H9 (cell line): ENCODE measurements around the gene HYDIN. TPM values are rescaled to one million over a fixed set of nuclear protein-coding genes. Genes with fewer than 3 reads are reported as not detected.
"Not testable (repeated sequence)": the region's sequence is repeated elsewhere in the genome, so short reads cannot be mapped to it uniquely, and the experiment has no call there.

Experiments
- DNase-seq: peaks from one replicate; pipeline ENCODE4 v3.0.0-alpha.2; 2017
- H2AFZ ChIP-seq: one replicate; pipeline ENCODE4 v1.6.1; 2013; ENCODE audit warnings: mild to moderate bottlenecking, low read length, control low read depth, moderate library complexity
- H2AK5ac ChIP-seq: 2 replicates; pipeline ENCODE4 v1.6.1; 2013; ENCODE audit warnings: low read length, control low read depth, mixed read lengths; ENCODE audit not compliant: insufficient read length
- H2BK120ac ChIP-seq: one replicate; pipeline ENCODE4 v1.6.1; 2013; ENCODE audit warnings: low read depth, mild to moderate bottlenecking, low read length, control low read depth, inconsistent platforms; ENCODE audit not compliant: poor library complexity, severe bottlenecking
- H2BK12ac ChIP-seq: 2 replicates; pipeline ENCODE4 v1.6.1; 2013; ENCODE audit warnings: low read length, control low read depth, mixed read lengths, low read depth; ENCODE audit not compliant: insufficient read length
- H2BK15ac ChIP-seq: 2 replicates; pipeline ENCODE4 v1.6.1; 2013; ENCODE audit warnings: low read depth, low read length, control low read depth
- H2BK20ac ChIP-seq: one replicate; pipeline ENCODE4 v1.6.1; 2013; ENCODE audit warnings: low read depth, mild to moderate bottlenecking, low read length, control low read depth, inconsistent platforms; ENCODE audit not compliant: poor library complexity, severe bottlenecking
- H2BK5ac ChIP-seq: 2 replicates; pipeline ENCODE4 v1.6.1; 2013; ENCODE audit warnings: low read length, control low read depth, mixed read lengths; ENCODE audit not compliant: insufficient read length
- H3K14ac ChIP-seq: 2 replicates; pipeline ENCODE4 v1.6.1; 2013; ENCODE audit warnings: low read length, control low read depth; ENCODE audit not compliant: insufficient read depth
- H3K18ac ChIP-seq: 2 replicates; pipeline ENCODE4 v1.6.1; 2013; ENCODE audit warnings: low read depth, mild to moderate bottlenecking, mixed read lengths, low read length, control low read depth; ENCODE audit not compliant: insufficient read length
- H3K23ac ChIP-seq: 2 replicates; pipeline ENCODE4 v1.6.1; 2013; ENCODE audit warnings: low read length, control low read depth, mixed read lengths, low read depth; ENCODE audit not compliant: insufficient read length
- H3K23me2 ChIP-seq: 2 replicates; pipeline ENCODE4 v1.6.1; 2013; ENCODE audit warnings: low read depth, mild to moderate bottlenecking, mixed read lengths, low read length, control low read depth; ENCODE audit not compliant: insufficient read length, poor library complexity, severe bottlenecking
- H3K27ac ChIP-seq: 2 replicates; pipeline ENCODE4 v1.5.1; 2013; ENCODE audit warnings: low read length, control low read depth, mixed read lengths, low read depth; ENCODE audit not compliant: insufficient read length
- H3K27me3 ChIP-seq: 2 replicates; pipeline ENCODE4 v1.6.1; 2013; ENCODE audit warnings: low read length, control low read depth, inconsistent platforms; ENCODE audit not compliant: insufficient read depth
- H3K4ac ChIP-seq: 2 replicates; pipeline ENCODE4 v1.6.1; 2013; ENCODE audit warnings: low read depth, mild to moderate bottlenecking, control low read depth, inconsistent platforms, low read length, moderate library complexity
- H3K4me1 ChIP-seq: 2 replicates; pipeline ENCODE4 v1.6.1; 2013; ENCODE audit warnings: low read length, control low read depth, inconsistent platforms; ENCODE audit not compliant: insufficient read depth
- H3K4me2 ChIP-seq: 2 replicates; pipeline ENCODE4 v1.6.1; 2013; ENCODE audit warnings: low read length, control low read depth, mixed read lengths; ENCODE audit not compliant: insufficient read length, insufficient read depth
- H3K56ac ChIP-seq: 2 replicates; pipeline ENCODE4 v1.6.1; 2013; ENCODE audit warnings: low read depth, mild to moderate bottlenecking, mixed read lengths, low read length, control low read depth; ENCODE audit not compliant: insufficient read length
- H3K79me1 ChIP-seq: 2 replicates; pipeline ENCODE4 v1.6.1; 2013; ENCODE audit warnings: low read depth, mild to moderate bottlenecking, moderate library complexity, low read length, control low read depth, inconsistent platforms; ENCODE audit not compliant: insufficient read depth, poor library complexity, severe bottlenecking
- H3K79me2 ChIP-seq: 2 replicates; pipeline ENCODE4 v1.6.1; 2013; ENCODE audit warnings: low read length, control low read depth, inconsistent platforms; ENCODE audit not compliant: insufficient read depth
- H3K9ac ChIP-seq: 2 replicates; pipeline ENCODE4 v1.6.1; 2013; ENCODE audit warnings: low read length, control low read depth, mixed read lengths; ENCODE audit not compliant: insufficient read length; ENCODE audit errors: extremely low read depth
- H3K9me3 ChIP-seq: one replicate; pipeline ENCODE4 v1.6.1; 2013; ENCODE audit warnings: low read depth, low read length, inconsistent platforms; ENCODE audit not compliant: control insufficient read depth
- H3T11ph ChIP-seq: one replicate; pipeline ENCODE4 v1.6.1; 2013; ENCODE audit warnings: mild to moderate bottlenecking, low read length, control low read depth, inconsistent platforms
- H4K20me1 ChIP-seq: one replicate; pipeline ENCODE4 v1.6.1; 2013; ENCODE audit not compliant: control insufficient read depth, insufficient read length, insufficient read depth
- H4K5ac ChIP-seq: 2 replicates; pipeline ENCODE4 v1.6.1; 2013; ENCODE audit warnings: low read depth, mild to moderate bottlenecking, mixed read lengths, low read length, control low read depth; ENCODE audit not compliant: insufficient read length
- H4K8ac ChIP-seq: replicated peaks from 2 replicates; pipeline ENCODE4 v1.6.1; 2013; ENCODE audit warnings: low read length, control low read depth, mixed read lengths, low read depth; ENCODE audit not compliant: insufficient read length
- H4K91ac ChIP-seq: 2 replicates; pipeline ENCODE4 v1.6.1; 2013; ENCODE audit warnings: low read depth, mild to moderate bottlenecking, moderate library complexity, mixed read lengths, low read length, control low read depth; ENCODE audit not compliant: insufficient read length
- H3K27ac Mint-ChIP-seq, 3 experiments: 2 replicates in 2 of 3; 3 replicates in 1 of 3; pipeline ENCODE4 v1.8.0; 2020 to 2021; ENCODE audit warnings: mixed read lengths in 3 of 3, mild to moderate bottlenecking in 1 of 3, moderate library complexity in 1 of 3
- H3K27me3 Mint-ChIP-seq: 2 replicates; pipeline ENCODE4 v1.8.0; 2021; ENCODE audit warnings: low read depth, mild to moderate bottlenecking, moderate library complexity, mixed read lengths
- H3K36me3 Mint-ChIP-seq, 3 experiments: 2 replicates in 2 of 3; 3 replicates in 1 of 3; pipeline ENCODE4 v1.8.0; 2020 to 2021; ENCODE audit warnings: low read depth in 3 of 3, mixed read lengths in 3 of 3; ENCODE audit not compliant: insufficient read depth in 1 of 3
- H3K4me1 Mint-ChIP-seq, 2 experiments: 2 replicates each; pipeline ENCODE4 v1.8.0; 2020; ENCODE audit warnings: mixed read lengths in 2 of 2
- H3K4me3 Mint-ChIP-seq, 2 experiments: 2 replicates in 1 of 2; 3 replicates in 1 of 2; pipeline ENCODE4 v1.8.0; 2020 to 2021; ENCODE audit warnings: mild to moderate bottlenecking in 2 of 2, mixed read lengths in 2 of 2, moderate library complexity in 1 of 2
- H3K9me3 Mint-ChIP-seq, 2 experiments: 2 replicates in 1 of 2; 3 replicates in 1 of 2; pipeline ENCODE4 v1.8.0; 2020; ENCODE audit warnings: mild to moderate bottlenecking in 2 of 2, mixed read lengths in 2 of 2, moderate library complexity in 1 of 2
- CTCF ChIP-seq: fragments of 200-600 bp; sonication (generic); conservative IDR thresholded peaks from 3 replicates; pipeline ENCODE4 v1.8.0; 2021; ENCODE audit warnings: antibody characterized with exemption, mild to moderate bottlenecking
- WGBS: extraction: QIAGEN DNeasy Blood & Tissue Kit; methylation state at CpG from one replicate; pipeline ENCODE4 v1.1.7; 2013; ENCODE audit warnings: missing lambda C conversion rate, low lambda C conversion rate, mixed read lengths; ENCODE audit not compliant: insufficient read length; ENCODE audit errors: extremely low coverage; 5-methylcytosine and 5-hydroxymethylcytosine counted together
- total RNA-seq: library from RNA; stranded (reverse); gene quantifications from 2 replicates; pipeline ENCODE4 v1.2.1, GENCODE V29; 2021

HYDIN gene
- total RNA-seq, 1 experiment from 2014 or later = 1.7 TPM

GRCh38 chr16:71172481-71173207, 57.9 kb downstream of the HYDIN start:
- no peaks in the 10 kb centered on the region for H3K4me1 ChIP-seq
- no peak overlapping the region for H3K23ac ChIP-seq
- H4K20me1 ChIP-seq = no peaks in the 10 kb centered on the region
- no peak overlapping the region for H2BK12ac ChIP-seq
- H2BK15ac ChIP-seq = no peak overlapping the region
- H2AFZ ChIP-seq = no peak overlapping the region
- H2BK5ac ChIP-seq = no peak overlapping the region
- no peak overlapping the region for H3K9ac ChIP-seq
- no peaks in the 10 kb centered on the region for H3K79me1 ChIP-seq
- no peak overlapping the region for H3K56ac ChIP-seq
- no peak overlapping the region for H2BK120ac ChIP-seq
- no peak overlapping the region for H2AK5ac ChIP-seq
- H3K23me2 ChIP-seq = no peaks in the 10 kb centered on the region
- no peak for DNase-seq
- H3K9me3 ChIP-seq = no peaks in the 10 kb centered on the region
- H4K91ac ChIP-seq = no peak overlapping the region
- no peak overlapping the region for H3K18ac ChIP-seq
- H3K14ac ChIP-seq = no peak overlapping the region
- no CpG with 5 or more reads among the region's 6 CpGs for WGBS
- H3K27ac Mint-ChIP-seq = peak overlapping the region in 1 of 3 experiments; percentile 37; a peak in 1 of 7 replicates
- no peaks in the 10 kb centered on the region for H3K79me2 ChIP-seq
- H3K27me3 Mint-ChIP-seq = no peaks in the 10 kb centered on the region; the same call in 1 of the 2 replicates
- H3K4me3 Mint-ChIP-seq = no peak overlapping the region
- H3K27ac ChIP-seq = no peak overlapping the region
- H3K4me2 ChIP-seq = no peak overlapping the region
- TF ChIP-seq CTCF = no peak
- no peaks in the 10 kb centered on the region for H3K27me3 ChIP-seq
- no peak overlapping the region for H3K4ac ChIP-seq
- H4K5ac ChIP-seq = no peak overlapping the region
- no peak overlapping the region for H4K8ac ChIP-seq
- H3K4me1 Mint-ChIP-seq = peaks cover 6 to 8% of the 10 kb centered on the region in 2 experiments
- H3K9me3 Mint-ChIP-seq = peaks cover 2 to 3% of the 10 kb centered on the region in 2 experiments; a peak in 1 of 5 replicates
- H3K36me3 Mint-ChIP-seq = peaks cover 0 to 6% (median 6%) of the 10 kb centered on the region in 3 experiments; a peak in 4 of 7 replicates
- no peak overlapping the region for H3T11ph ChIP-seq
- no peak overlapping the region for H2BK20ac ChIP-seq

- H2BK12ac ChIP-seq, H3K36me3 Mint-ChIP-seq, H3K4me2 ChIP-seq, H3K27me3 Mint-ChIP-seq, H3K27ac Mint-ChIP-seq, H2BK5ac ChIP-seq, H2AFZ ChIP-seq, H2BK20ac ChIP-seq, H4K8ac ChIP-seq, H2BK120ac ChIP-seq, H3K23me2 ChIP-seq, H2BK15ac ChIP-seq, H3K9me3 ChIP-seq, H3K9ac ChIP-seq, H3K79me2 ChIP-seq, H3K4ac ChIP-seq, H3K4me3 Mint-ChIP-seq, H3K14ac ChIP-seq, H4K5ac ChIP-seq, H3K27ac ChIP-seq, H3K4me1 ChIP-seq, H4K91ac ChIP-seq, H3K4me1 Mint-ChIP-seq, H2AK5ac ChIP-seq, H3K56ac ChIP-seq, H3K79me1 ChIP-seq, H3T11ph ChIP-seq, H3K27me3 ChIP-seq, H4K20me1 ChIP-seq, DNase-seq, H3K18ac ChIP-seq, H3K23ac ChIP-seq, H3K9me3 Mint-ChIP-seq: not testable (repeated sequence)
- no CpG with 5 or more reads among the region's 8 CpGs for WGBS
These were observed 69.5 kb downstream of the HYDIN start for GRCh38 chr16:71161007-71161406.
